ENCODE results near the gene VDAC2.

The VDAC2 gene

DNA sequence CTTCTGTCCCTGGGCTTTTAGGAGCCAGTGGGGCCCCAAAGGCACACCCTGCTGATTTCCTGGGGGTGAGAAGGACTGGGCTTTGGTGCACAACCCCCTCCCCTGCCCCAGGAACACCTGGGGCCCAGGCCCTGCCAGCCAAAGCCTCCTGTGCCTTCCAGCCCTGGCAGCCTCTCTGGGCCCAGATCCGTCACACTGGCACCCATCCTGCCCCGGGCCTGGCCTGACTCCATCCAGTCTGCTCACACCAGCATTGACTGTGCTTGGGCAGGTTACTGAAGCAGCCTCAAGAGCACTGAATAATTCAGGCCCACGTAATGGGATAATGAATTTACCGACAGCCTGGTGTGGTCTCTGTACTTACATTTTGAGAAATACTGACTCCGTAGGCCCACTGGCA lies 37.2 kb downstream of the VDAC2 start:
- no peak for FAIRE-seq
- DNase-seq (ENCODE audit: insufficient read length) = no peak
- TF ChIP-seq POLR2A (IDR thresholded peaks at IDR 0.05; ENCODE audit: low read depth, low read length) (no peak), POLR2AphosphoS5 (IDR thresholded peaks at IDR 0.05; ENCODE audit: low read depth, low read length) (no peak)

- no peak for DNase-seq (ENCODE audit: insufficient read length)
- no peak for FAIRE-seq
- TF ChIP-seq POLR2AphosphoS5 (IDR thresholded peaks at IDR 0.05; ENCODE audit: low read depth, low read length) (no peak), POLR2A (IDR thresholded peaks at IDR 0.05; ENCODE audit: low read depth, low read length) (no peak), TAF1 (IDR thresholded peaks at IDR 0.05; ENCODE audit: borderline replicate concordance, low read depth, low read length) (no peak)
Observed at GRCh38 chr10:75250934-75251333, 40.3 kb downstream of the VDAC2 start.

GRCh38 chr10:75253281-75254220 lies 43.0 kb downstream of the VDAC2 start:
- no peak for FAIRE-seq
- no peak for TF ChIP-seq POLR2AphosphoS5 (IDR thresholded peaks at IDR 0.05; ENCODE audit: low read depth, low read length)
- TF ChIP-seq POLR2A (IDR thresholded peaks at IDR 0.05; ENCODE audit: low read depth, low read length) = no peak
- TF ChIP-seq TAF1 (IDR thresholded peaks at IDR 0.05; ENCODE audit: borderline replicate concordance, low read depth, low read length) = no peak
- DNase-seq (ENCODE audit: insufficient read length) = no peak

DNA sequence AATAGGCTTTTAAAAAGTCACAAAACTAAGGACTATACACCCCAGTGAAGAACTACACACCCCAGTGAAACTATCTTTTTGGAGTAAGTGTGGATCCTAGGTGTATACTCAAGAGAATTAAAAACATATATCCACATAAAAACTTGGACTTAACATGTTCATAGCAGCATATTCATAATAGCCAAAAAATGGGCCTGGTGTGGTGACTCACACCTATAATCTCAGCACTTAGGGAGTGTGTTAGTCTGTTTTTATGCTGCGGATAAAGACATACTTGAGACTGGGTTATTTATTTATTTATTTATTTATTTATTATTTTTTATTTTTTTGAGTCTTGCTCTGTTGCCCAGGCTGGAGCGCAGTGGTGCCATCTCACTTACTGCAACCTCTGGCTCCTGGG lies 44.1 kb downstream of the VDAC2 start:
- no peak for DNase-seq (ENCODE audit: insufficient read length)
- TF ChIP-seq POLR2AphosphoS5 (IDR thresholded peaks at IDR 0.05; ENCODE audit: low read depth, low read length) (no peak), POLR2A (IDR thresholded peaks at IDR 0.05; ENCODE audit: low read depth, low read length) (no peak), TAF1 (IDR thresholded peaks at IDR 0.05; ENCODE audit: borderline replicate concordance, low read depth, low read length) (no peak)
- FAIRE-seq = no peak

DNA sequence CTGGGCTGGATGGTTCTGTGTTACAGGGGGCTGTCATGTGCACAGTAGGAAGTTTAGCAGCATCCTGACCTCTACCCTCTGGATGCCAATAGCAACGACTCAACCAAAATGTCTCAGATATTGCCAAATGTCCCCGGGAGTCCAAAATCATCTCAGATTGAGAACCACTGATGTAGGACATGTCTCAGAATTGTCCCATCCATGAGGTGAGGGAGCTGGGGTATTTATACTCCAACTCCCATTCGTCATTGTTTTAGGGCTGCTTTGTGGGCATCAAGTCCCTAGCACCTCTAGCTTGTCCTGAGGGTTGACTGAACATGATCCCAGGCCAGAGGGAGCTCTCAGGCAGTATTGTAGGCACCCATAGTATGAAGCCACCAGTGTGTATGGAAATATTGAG lies 50.4 kb downstream of the VDAC2 start:
- FAIRE-seq (no peak), DNase-seq (ENCODE audit: insufficient read length) (no peak)
- TF ChIP-seq TAF1 (IDR thresholded peaks at IDR 0.05; ENCODE audit: borderline replicate concordance, low read depth, low read length) (no peak), POLR2AphosphoS5 (IDR thresholded peaks at IDR 0.05; ENCODE audit: low read depth, low read length) (no peak), POLR2A (IDR thresholded peaks at IDR 0.05; ENCODE audit: low read depth, low read length) (no peak)

DNA sequence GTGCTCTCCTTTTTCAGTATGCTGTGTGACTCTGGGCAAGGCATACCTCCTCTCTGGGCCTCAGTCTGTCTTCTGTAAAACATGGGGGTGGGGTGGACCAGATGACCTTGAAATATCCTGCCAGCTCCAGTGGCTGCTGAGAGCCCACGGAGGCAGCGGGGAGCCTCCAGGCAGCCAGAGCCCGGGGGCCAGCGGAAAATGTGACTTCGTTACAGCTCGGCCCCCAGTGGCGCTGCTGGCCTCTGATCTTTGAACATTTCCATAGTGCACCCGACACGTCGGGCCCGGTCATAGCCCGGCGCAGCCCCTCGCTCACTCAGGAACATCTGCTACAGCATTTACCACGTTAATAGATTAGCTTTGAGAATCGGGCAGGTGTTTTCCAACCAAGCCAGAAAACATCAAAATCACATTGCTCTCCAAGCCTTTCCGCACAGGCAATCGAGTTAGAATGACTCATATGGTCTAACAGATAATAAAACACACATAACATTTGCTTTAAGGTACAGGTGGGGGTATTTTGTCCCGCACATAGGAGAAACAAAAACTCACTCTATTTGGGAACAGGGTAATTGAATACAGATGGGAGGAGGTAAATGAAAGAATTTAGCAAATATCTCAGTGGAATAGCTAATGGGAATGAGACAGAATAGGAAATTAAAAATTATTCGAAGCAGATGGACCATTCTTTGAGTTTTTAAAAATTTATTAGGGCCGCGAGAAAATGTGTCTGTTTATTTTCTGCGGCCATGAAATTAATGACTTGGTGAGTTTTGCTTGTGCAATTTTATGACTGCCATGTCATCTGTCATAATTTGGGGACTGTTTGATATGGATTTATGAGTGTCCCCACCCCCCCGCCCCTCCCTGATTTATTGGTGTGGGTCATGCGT lies 51.5 kb downstream of the VDAC2 start:
- no peak for TF ChIP-seq TAF1 (IDR thresholded peaks at IDR 0.05; ENCODE audit: borderline replicate concordance, low read depth, low read length)
- no peak for TF ChIP-seq POLR2A (IDR thresholded peaks at IDR 0.05; ENCODE audit: low read depth, low read length)
- TF ChIP-seq POLR2AphosphoS5 (IDR thresholded peaks at IDR 0.05; ENCODE audit: low read depth, low read length) = no peak
- FAIRE-seq = no peak
- DNase-seq (ENCODE audit: insufficient read length) = no peak

DNA sequence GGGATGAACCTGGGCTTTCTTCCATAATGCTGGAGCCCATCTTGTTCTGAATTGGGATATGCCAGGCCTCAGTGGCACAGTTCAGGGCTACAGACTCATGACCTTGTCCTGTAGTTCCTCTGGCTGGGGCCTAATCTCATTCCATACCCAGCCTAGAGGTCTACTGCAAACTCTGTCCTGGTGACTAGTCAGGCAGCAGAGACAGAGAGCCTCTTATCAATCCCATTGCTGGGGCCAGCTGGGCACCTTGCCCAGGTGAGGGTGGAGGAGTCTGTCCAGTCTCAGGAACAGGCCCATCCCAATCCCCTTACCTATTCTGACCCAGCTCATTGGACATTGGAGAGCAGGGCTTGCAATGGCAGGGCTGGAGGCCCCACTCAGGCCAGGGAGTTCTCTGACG lies 53.2 kb downstream of the VDAC2 start:
- FAIRE-seq (no peak), DNase-seq (ENCODE audit: insufficient read length) (no peak)

GRCh38 chr10:75265856-75266255 lies 55.3 kb downstream of the VDAC2 start:
- no peak for FAIRE-seq

More for the DNA sequence above, 53.2 kb downstream of the VDAC2 start:
- no peak for TF ChIP-seq POLR2A (IDR thresholded peaks at IDR 0.05; ENCODE audit: low read depth, low read length)
- no peak for TF ChIP-seq TAF1 (IDR thresholded peaks at IDR 0.05; ENCODE audit: borderline replicate concordance, low read depth, low read length)
- no peak for TF ChIP-seq POLR2AphosphoS5 (IDR thresholded peaks at IDR 0.05; ENCODE audit: low read depth, low read length)

GRCh38 chr10:75266945-75267344 lies 56.3 kb downstream of the VDAC2 start:
- no peak for DNase-seq (ENCODE audit: insufficient read length)
- FAIRE-seq = no peak
- TF ChIP-seq TAF1 (IDR thresholded peaks at IDR 0.05; ENCODE audit: borderline replicate concordance, low read depth, low read length) = no peak
- no peak for TF ChIP-seq POLR2AphosphoS5 (IDR thresholded peaks at IDR 0.05; ENCODE audit: low read depth, low read length)
- TF ChIP-seq POLR2A (IDR thresholded peaks at IDR 0.05; ENCODE audit: low read depth, low read length) = no peak

More at GRCh38 chr10:75265856-75266255, 55.3 kb downstream of the VDAC2 start:
- no peak for DNase-seq (ENCODE audit: insufficient read length)
- TF ChIP-seq TAF1 (IDR thresholded peaks at IDR 0.05; ENCODE audit: borderline replicate concordance, low read depth, low read length) (no peak), POLR2A (IDR thresholded peaks at IDR 0.05; ENCODE audit: low read depth, low read length) (no peak), POLR2AphosphoS5 (IDR thresholded peaks at IDR 0.05; ENCODE audit: low read depth, low read length) (no peak)

DNA sequence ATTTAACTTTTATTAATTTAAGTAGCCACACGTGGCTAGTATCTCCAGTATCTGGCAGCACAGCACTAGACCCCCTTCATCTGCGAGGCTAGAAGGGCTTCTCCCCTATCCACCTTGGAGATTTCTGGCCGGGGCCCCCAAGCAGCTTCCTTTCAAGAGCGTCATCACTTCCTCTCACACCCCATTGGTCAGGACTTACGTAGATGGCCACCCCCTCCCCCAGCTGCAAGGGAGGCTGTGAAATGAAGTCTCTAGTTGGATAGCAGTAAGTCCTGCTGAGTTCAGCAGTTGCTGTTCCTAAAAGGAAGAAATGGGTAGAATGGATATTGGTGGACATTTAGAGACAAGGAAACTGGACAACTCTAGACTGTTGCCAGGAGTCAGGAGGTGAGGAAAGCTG lies 59.0 kb downstream of the VDAC2 start:
- FAIRE-seq (no peak), DNase-seq (ENCODE audit: insufficient read length) (no peak)
- TF ChIP-seq TAF1 (IDR thresholded peaks at IDR 0.05; ENCODE audit: borderline replicate concordance, low read depth, low read length) = no peak
- TF ChIP-seq POLR2A (IDR thresholded peaks at IDR 0.05; ENCODE audit: low read depth, low read length) = no peak
- TF ChIP-seq POLR2AphosphoS5 (IDR thresholded peaks at IDR 0.05; ENCODE audit: low read depth, low read length) = no peak

GRCh38 chr10:75272094-75272493 lies 61.5 kb downstream of the VDAC2 start:
- TF ChIP-seq TAF1 (IDR thresholded peaks at IDR 0.05; ENCODE audit: borderline replicate concordance, low read depth, low read length) (no peak), POLR2A (IDR thresholded peaks at IDR 0.05; ENCODE audit: low read depth, low read length) (no peak), POLR2AphosphoS5 (IDR thresholded peaks at IDR 0.05; ENCODE audit: low read depth, low read length) (no peak)
- FAIRE-seq = no peak
- no peak for DNase-seq (ENCODE audit: insufficient read length)

Data from GM12892 (cell line).